GM18520 (cell line): ENCODE measurements around the gene HYAL1.
A peak's percentile ranks its signal among the peaks of the same experiment; 100 is the strongest.
"Not testable (repeated sequence)": the region's sequence is repeated elsewhere in the genome, so short reads cannot be mapped to it uniquely, and the experiment has no call there.

Experiments used
- ATAC-seq: cut with Tn5 transposase; IDR thresholded peaks from one replicate; pipeline ENCODE4 v1.9.1; 2021; ENCODE audit not compliant: unreplicated experiment

The HYAL1 gene

GRCh38 chr3:50294492-50295403 lies 8.6 kb downstream of the HYAL1 start:
- ATAC-seq, result no peak

DNA sequence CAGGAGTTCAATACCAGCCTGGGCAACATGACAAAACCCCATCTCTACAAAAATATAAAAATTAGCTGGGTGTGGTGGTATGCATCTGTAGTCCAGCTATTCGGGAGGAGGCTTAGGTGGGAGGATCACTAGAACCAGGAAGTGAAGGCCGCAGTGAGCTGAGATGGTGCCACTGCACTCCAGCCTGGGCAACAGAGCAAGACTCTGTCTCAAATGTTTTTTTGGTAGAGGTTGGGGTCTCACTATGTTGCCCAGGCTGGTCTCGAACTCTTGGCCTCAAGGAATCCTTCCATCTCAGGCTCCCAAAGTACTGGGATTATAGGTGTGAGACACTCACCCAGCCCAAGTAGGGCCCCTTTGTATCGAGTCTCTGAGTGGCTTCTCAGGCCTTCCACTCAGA lies 9.3 kb downstream of the HYAL1 start:
- no peak for ATAC-seq

- ATAC-seq, result no peak
Observed at GRCh38 chr3:50293079-50293801, 10.1 kb downstream of the HYAL1 start.

GRCh38 chr3:50292159-50293078 lies 11.0 kb downstream of the HYAL1 start, which contains the start of gene IFRD2:
Gene IFRD2 (minus strand): TSS chr3:50292429. CDS start chr3:50292274, 155 bp downstream.
- ATAC-seq, result peak; percentile 93

GRCh38 chr3:50290161-50290641 lies 13.2 kb downstream of the HYAL1 start:
- no peak for ATAC-seq

DNA sequence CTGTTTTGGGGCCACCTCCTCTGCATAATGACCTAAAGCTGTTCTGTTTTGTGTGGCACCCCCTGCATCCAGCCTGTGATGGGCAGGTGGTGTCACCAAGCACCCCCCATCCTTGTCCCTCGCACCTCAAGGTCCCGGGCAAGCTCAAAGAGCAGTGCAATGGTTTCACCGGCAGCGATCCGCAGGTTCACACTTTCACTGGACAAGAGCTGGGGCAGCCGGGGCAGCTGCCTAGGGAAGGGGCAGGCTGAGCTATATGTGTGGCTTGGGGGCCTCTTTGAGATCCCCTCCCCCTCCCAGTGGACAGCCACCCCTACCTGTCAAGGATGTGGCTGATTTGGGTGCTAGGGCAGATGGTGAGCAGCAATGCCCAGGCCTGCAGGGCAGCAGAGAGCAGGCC lies 14.2 kb downstream of the HYAL1 start:
- ATAC-seq, result no peak

DNA sequence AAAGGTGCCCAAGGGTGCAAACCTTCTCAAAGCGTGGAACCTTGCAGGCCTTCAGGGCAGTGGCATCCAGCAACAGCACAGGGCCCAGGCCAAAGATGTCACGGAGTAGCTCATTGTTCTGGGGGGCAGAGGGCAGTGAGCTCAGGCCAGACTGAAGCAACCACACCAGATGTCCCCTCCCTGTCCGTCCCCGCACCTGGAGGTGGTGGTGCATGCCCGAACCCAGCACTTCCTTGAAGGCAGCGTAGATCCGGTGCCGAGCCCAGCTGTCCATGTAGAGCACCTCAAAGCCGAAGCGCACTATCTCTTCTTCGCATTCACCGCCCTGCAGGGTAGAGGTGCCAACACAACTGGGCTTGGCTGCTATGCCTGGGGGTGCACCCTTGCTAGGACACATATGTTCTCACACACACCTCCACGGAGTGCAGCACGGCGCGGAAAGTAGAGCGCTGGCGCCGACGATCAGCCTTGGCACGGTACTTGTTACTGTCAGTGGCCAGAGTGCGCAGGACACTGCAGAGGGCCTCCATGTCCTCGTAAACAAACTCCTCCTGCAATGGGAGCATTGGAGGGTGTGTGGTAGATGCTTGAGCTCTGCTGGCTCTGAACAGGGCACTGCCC lies 14.9 kb downstream of the HYAL1 start:
- ATAC-seq, result no peak

- no peak for ATAC-seq
Observed at GRCh38 chr3:50287262-50287661, 16.1 kb downstream of the HYAL1 start.

DNA sequence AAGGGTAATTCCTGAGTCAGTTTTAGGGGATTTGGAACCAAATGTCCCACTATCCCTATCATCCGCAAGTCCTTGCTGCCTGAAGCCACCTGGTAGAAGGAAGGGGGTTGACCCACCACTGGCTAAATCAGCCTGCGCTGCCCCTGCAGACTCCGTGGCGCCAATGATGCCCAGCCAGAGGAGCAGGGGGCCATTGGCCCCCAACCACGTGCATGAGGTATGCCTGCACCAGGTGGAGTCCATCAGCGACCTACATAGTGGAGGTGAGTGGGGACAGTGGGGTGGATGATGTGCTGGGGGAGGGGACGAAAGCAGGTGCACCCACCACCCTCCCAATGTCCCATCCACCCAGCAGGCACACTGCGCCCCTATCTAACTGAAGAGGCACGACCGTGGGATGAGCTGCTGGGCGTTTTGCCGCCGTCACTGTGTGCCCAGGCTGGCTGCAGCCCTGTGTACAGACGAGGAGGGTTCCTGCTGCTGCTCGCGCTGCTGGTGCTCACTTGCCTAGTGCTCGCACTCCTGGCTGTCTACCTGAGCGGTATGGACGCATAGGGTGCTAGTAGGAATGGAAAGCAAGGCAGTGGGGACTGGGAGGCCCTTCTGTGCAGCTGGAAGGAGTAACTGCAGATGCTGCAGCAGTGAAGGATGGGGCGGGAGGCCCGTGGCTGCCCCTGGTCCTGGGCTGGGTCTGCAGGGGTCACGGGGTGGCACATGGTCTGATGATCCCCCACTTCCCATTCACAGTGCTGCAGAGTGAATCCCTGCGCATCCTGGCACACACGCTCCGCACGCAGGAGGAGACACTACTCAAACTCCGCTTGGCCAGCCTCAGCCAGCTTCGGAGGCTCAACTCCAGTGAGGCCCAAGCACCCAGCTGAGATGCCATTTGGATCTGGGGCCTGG lies 16.8 kb downstream of the HYAL1 start:
- no peak for ATAC-seq

DNA sequence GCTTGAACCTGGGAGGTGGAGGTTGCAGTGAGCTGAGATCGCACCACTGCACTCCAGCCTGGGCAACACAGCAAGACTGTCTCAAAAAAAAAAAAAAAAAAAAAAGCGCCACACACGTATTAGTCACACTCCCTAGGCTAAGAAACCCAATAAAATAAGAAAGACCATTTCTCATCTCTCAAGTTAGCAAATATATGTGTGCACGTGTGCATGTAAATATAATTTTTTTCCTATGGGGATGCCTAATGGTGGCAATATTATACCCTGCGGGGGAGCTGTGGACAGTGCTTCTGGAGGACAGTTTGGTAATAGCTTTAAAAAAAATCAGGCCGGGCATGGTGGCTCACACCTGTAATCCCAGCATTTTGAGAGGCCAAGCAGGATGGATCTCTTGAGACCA lies 19.3 kb downstream of the HYAL1 start:
- ATAC-seq, result not testable (repeated sequence)

DNA sequence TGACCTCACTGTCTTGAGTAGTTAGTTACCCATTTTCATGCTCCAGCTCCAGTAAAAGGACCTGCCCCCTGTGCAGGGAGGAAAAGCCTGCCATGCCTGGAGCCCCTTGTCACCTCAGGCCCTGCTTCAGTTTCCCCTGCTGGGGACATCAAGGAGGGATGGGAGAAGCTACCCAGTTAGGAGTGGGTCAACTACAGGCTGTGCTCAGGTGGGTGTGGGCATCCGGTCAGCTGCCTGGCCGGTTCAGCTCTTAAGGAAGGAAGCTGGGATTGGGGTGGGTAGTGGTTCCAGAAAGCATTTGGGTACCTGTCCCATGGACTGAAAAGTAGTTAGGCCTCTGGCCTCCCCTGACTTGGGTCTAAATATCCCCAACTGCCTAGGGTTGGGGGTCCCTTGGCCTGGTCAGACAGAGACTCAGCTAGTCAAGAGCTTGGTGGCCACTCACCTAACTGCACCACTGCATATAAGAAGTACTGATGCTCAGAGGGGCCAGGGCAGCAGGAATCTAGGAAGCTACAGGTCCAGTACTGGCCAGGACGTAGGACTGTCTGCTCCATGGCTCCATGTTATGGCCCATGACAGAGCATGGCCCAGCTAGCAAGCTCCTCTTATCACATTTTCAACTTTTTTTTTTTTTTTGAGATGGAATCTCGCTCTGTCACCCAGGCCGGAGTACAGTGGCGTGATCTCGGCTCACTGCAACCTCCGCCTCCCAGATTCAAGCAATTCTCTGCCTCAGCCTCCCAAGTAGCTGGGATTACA lies 23.9 kb downstream of the HYAL1 start:
- ATAC-seq, result no peak

DNA sequence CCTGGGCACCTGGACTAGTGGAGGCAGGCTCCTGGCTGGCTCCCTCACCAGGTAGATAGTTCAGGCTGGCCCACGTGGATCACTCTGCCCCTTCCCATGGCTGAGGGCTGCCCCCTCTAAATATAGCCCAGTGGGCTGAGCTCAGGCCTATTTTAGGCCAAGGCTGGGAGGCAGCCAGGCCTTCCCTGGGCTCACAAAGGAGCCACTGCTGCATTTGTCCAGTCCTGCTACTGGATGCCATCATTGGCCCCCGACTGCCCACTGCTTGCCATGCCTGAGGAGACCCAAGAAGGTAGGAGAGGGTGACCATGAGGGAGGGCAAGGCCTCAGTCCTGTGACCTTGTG lies 24.5 kb downstream of the HYAL1 start, which contains the start of gene LSMEM2:
Gene LSMEM2, plus strand, starts transcription at position 208 of the 345 bp plus-strand sequence. Its CDS starts 27 bp downstream, at position 235.
- no peak for ATAC-seq

DNA sequence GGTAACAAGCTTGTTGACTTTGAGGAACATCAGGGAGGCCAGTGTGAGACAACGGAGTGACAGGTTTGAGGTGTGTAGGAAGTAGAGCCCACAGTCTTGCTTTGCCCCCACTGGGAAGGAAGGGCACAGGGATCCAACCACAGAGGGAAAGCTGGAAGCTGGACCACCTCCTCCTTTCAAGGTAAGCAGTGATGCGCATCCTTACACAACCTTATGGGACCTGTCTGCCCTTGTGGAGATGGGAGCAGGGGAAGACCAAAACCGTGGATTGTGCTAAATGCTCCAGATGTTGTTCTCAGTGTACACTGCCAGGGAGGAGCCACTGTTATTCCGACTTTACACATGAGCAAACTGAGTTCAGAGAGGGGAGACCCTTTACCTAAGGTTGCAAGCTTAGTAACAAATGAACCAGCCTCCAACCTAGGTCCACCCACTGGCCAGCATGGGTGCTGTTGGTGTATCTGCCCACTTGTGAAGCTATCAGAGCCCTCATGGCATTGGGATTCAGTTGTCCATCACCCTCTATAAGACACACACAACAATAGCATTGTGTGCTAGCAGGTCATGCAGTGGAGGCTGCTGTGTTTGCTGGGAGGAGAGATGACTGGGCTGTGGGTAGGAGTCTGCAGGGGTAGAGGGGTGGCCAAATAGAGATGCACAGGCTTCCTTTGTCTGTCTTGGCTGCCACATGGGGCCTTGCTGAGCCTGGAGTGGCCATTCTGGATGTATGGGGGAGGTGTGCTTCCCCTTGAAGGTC lies 25.1 kb downstream of the HYAL1 start:
- no peak for ATAC-seq

DNA sequence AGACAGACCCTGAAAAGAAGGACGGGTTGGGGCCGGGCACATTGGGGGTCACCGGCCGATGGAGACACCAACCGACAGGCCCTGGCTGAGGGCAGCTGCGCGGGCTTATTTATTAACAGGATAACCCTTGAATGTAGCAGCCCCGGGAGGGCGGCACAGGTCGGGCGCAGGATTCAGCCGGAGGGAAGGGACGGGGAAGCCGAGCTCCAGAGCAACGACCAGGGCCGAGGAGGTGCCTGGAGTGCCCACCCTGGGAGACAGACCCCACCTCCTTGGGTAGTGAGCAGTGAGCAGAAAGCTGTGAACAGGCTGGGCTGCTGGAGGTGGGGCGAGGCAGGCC lies 26.6 kb downstream of the HYAL1 start:
- no peak for ATAC-seq

DNA sequence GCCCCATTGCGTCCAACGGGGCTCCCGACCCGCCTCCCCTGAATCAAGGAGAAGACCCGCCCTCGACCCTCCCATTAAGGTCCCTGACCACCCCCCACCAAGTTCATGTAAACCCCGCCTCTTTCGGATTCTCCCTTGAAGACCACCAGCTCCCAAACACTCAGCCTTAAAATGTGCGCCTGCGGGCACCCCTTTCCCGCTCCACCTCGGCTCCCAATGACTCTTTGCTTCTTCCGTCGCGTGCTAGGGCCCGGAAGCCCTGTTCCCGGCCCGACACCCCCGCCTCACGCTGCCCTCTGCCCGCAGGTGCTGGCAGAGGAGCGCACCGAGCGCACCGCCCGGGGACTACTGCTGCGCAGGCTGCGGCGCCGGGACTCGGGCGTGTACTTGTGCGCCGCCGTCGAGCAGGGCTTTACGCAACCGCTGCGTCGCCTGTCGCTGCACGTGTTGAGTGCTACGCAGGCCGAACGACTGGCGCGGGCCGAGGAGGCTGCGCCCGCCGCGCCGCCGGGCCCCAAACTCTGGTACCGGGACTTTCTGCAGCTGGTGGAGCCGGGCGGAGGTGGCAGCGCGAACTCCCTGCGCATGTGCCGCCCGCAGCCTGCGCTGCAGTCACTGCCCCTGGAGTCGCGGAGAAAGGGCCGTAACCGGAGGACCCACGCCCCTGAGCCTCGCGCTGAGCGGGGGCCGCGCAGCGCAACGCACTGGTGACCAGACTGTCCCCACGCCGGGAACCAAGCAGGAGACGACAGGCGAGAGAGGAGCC lies 27.2 kb downstream of the HYAL1 start:
- ATAC-seq, result no peak

DNA sequence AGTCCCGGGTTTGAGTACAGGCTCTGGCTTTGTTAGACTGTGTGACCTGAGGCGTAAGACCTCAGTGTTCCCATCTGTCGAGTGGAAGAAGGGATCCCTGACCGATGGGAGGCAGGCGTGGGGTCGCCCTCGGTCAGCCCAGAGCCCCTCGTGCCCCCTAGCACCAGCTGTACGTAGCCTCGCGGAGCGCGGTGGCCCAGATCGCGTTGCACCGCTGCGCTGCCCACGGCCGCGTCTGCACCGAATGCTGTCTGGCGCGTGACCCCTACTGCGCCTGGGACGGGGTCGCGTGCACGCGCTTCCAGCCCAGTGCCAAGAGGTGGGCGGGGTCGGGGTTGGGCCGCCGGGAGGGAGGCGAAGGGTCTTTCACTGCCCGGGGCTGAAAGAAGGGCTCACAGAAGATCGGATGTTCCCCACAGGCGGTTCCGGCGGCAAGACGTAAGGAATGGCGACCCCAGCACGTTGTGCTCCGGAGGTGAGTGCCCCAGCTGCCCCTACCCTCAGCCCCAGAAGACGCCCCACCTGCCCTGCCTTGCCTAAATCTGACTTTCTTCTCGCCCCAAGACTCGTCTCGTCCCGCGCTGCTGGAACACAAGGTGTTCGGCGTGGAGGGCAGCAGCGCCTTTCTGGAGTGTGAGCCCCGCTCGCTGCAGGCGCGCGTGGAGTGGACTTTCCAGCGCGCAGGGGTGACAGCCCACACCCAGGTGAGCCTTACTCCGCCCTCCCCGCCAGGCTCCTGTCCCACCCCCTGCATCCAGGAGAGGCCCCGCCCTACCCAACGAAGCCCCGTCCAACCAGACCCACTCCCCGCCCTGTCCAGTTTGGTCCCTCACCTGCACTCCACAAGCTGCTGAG lies 28.0 kb downstream of the HYAL1 start:
- ATAC-seq, result no peak
